Common myeloid progenitor, CD34-positive (primary cell): ENCODE measurements around the gene TUBA1A.

Source experiments
- CTCF ChIA-PET: fragments of 350-600 bp; sonication (Branson Sonifier 250); formaldehyde crosslinking; loops from one replicate; lab custom pipeline; 2021; ENCODE audit warnings: antibody characterized with exemption; lab: Charles Lee
- POLR2A ChIA-PET: fragments of 350-600 bp; sonication (Branson Sonifier 250); formaldehyde crosslinking; loops from one replicate; lab custom pipeline; 2021; ENCODE audit warnings: antibody characterized with exemption; lab: Charles Lee
- DNase-seq, 3 donors: peaks; one replicate each; pipeline versions ENCODE4 v3.0.0 to v3.0.0-alpha.2; 2013
- H3K27ac ChIP-seq, 2 experiments: 1 replicate in 1 of 2; 2 replicates in 1 of 2; pipeline ENCODE4 v1.7.0; 2013; ENCODE audit warnings: inconsistent platforms in 2 of 2, low read length in 2 of 2, mild to moderate bottlenecking in 2 of 2, low read depth in 1 of 2, moderate library complexity in 1 of 2; ENCODE audit not compliant: severe bottlenecking in 2 of 2, insufficient read depth in 1 of 2, poor library complexity in 1 of 2
- H3K27me3 ChIP-seq, 5 experiments: replicated peaks in 2 of 5; 1 replicate in 3 of 5; 2 replicates in 2 of 5; pipeline versions ENCODE4 v1.6.1 to v1.7.0; 2013; ENCODE audit warnings: low read length in 4 of 5, mild to moderate bottlenecking in 2 of 5, moderate library complexity in 2 of 5, inconsistent platforms in 1 of 5; ENCODE audit not compliant: insufficient read depth in 5 of 5, control insufficient read depth in 4 of 5
- H3K36me3 ChIP-seq, 4 experiments: 1 replicate in 2 of 4; 2 replicates in 2 of 4; pipeline versions ENCODE4 v1.6.1 to v1.7.0; 2013; ENCODE audit warnings: low read length in 3 of 4, control low read depth in 1 of 4, mild to moderate bottlenecking in 1 of 4; ENCODE audit not compliant: control insufficient read depth in 4 of 4, insufficient read depth in 4 of 4
- H3K4me1 ChIP-seq, 4 experiments: 1 replicate in 3 of 4; 2 replicates in 1 of 4; pipeline versions ENCODE4 v1.6.1 to v1.7.1; 2013; ENCODE audit warnings: low read length in 3 of 4, mild to moderate bottlenecking in 3 of 4, control low read depth in 1 of 4, inconsistent platforms in 1 of 4, moderate library complexity in 1 of 4; ENCODE audit not compliant: control insufficient read depth in 4 of 4, insufficient read depth in 4 of 4; ENCODE audit errors: control extremely low read depth in 1 of 4
- H3K4me3 ChIP-seq, 7 experiments: 1 replicate in 4 of 7; 2 replicates in 3 of 7; pipeline versions ENCODE4 v1.5.1 to v1.7.0; 2013; ENCODE audit warnings: mild to moderate bottlenecking in 7 of 7, low read length in 6 of 7, moderate library complexity in 6 of 7, inconsistent platforms in 2 of 7, low read depth in 2 of 7, control low read depth in 1 of 7; ENCODE audit not compliant: insufficient read depth in 4 of 7, control insufficient read depth in 1 of 7; ENCODE audit errors: extremely low read depth in 1 of 7
- H3K9me3 ChIP-seq, 5 experiments: 1 replicate in 4 of 5; 2 replicates in 1 of 5; pipeline versions ENCODE4 v1.6.1 to v1.7.1; 2013; ENCODE audit warnings: low read length in 4 of 5, mild to moderate bottlenecking in 2 of 5, inconsistent platforms in 1 of 5, low read depth in 1 of 5, moderate library complexity in 1 of 5; ENCODE audit not compliant: control insufficient read depth in 4 of 5, insufficient read depth in 2 of 5; ENCODE audit errors: control extremely low read depth in 1 of 5
- WGBS: methylation state at CpG from one replicate; pipeline ENCODE4 v1.1.5; 2013; ENCODE audit not compliant: insufficient coverage; 5-methylcytosine and 5-hydroxymethylcytosine counted together

The TUBA1A gene

DNA sequence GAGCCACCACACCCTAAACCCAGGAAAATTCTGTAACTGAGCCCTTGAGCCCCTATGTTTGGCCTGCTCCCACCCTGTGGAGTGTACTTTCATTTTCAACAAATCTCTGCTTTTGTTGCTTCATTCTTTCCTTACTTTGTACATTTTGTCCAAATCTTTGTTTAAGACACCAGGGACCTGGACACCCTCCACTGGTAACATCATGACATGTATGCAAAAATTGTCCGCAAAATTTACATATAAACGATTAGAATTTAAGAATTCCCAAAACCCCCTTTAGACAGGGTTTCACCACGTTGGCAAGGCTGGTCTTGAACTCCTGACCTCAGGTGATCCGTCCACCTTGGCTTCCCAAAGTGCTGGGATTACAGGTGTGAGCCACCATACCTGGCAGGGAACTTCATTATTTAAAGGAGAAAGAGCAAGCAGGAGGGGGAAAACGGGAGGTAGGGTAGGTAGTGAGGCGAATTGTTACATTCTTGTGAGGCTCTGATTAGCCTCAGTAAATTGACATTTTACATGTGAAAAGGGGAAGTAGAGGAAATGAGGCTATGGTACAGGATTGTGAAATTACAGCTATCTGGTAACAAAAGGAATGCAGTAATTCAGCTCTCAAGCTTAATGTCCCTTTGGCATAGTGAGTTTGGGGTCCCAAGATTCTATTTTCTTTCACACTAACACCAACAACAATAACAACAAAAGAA is 27.6 kb downstream of the TUBA1A start:
- ChIA-PET POLR2A (no interaction called here), CTCF (no interaction called here)
- whole genome bisulfite sequencing, result 54% methylated on average over 6 of the region's 6 CpGs
- H3K9me3 ChIP-seq, result no peaks in the 10 kb centered on the region
- peaks cover 2 to 15% (median 4%) of the 10 kb centered on the region in 4 experiments for H3K4me1 ChIP-seq
- peak overlapping the region in 1 of 2 experiments; percentile 1 for H3K27ac ChIP-seq
- no peaks in the 10 kb centered on the region for H3K27me3 ChIP-seq
- no peaks in the 10 kb centered on the region for H3K36me3 ChIP-seq
- no peak overlapping the region for H3K4me3 ChIP-seq
- peak in 2 of 3 donors; percentile 55 to 62 for DNase-seq

DNA sequence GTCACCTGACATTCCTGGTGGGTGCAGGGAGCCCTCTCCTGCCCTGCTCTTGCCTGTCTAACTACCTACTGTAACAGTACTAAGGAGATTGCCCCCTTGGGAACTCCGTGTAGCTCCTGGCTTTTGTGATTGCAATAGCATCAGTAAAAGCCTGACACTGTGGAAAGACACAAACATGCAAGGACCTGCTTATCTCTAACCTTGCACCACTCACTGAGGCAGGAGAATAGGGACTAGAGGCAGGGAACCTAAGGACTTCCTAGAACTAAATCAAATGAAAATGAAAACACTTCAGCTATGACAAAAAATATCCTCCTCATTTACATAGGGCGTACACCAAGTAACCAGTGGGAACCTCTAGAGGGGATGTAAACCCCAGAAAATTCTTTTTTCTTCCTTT is 28.5 kb downstream of the TUBA1A start:
- Histone ChIP-seq H3K9me3 (no peaks in the 10 kb centered on the region), H3K4me1 (peaks cover 2 to 15% (median 4%) of the 10 kb centered on the region in 4 experiments), H3K36me3 (no peaks in the 10 kb centered on the region), H3K27ac (no peak overlapping the region), H3K4me3 (no peak overlapping the region), H3K27me3 (no peaks in the 10 kb centered on the region)
- WGBS, result 100% methylated on average over 2 of the region's 2 CpGs
- CTCF ChIA-PET, result interaction anchor here (0.6 kb wide), 1 partner anchor 75 kb away, joined by 3 read pairs; no protein-coding TSS in a partner anchor
- no peak for DNase-seq
- POLR2A ChIA-PET, result no interaction called here

DNA sequence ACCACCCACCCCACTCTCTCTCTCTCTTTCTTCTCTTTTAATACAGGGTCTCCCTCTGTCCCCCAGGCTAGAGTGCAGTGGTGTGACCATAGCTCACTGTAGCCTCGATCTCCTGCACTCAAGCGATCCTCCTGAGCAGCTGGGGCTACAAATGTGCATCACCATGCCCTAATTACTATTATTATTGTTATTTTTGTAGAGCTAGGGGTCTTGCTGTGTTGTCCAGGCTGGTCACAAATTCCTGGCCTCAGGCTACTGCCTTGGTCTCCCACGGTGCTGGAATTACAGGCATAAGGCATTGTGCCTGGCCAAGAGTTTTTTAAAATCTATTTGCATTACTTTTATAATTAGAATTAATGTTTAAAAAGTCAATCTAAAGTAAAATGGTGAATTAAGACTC is 34.7 kb downstream of the TUBA1A start:
- no peak for DNase-seq
- CTCF ChIA-PET, result interaction anchor here (1.0 kb wide), 1 partner anchor 10 kb away, joined by 3 read pairs; no protein-coding TSS in a partner anchor
- H3K36me3 ChIP-seq, result no peaks in the 10 kb centered on the region
- no peak overlapping the region for H3K27ac ChIP-seq
- WGBS, result no CpG with 5 or more reads among the region's 3 CpGs
- H3K9me3 ChIP-seq, result no peaks in the 10 kb centered on the region
- H3K4me1 ChIP-seq, result no peaks in the 10 kb centered on the region
- H3K27me3 ChIP-seq, result no peaks in the 10 kb centered on the region
- H3K4me3 ChIP-seq, result no peak overlapping the region
- POLR2A ChIA-PET, result no interaction called here

DNA sequence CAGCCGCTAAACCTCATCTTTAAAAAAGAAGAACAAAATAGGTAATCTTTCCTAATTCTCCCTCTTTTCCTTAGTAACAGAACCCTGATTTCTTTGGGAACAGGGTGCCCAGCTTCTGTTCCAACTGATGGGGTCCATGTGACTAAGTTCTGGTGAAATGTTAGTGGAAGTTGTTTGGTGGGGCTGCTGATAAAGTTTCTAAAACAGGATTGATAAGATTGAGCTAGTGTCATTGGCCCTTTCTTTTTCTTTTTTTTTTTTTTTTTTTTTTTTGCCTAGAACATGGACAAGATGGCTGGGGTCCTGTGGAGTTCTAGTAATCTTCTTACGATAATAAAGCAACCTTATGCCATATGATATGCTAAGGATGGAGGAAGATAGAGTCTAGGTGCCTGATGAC is 41.5 kb downstream of the TUBA1A start:
- DNase-seq, result no peak
- Histone ChIP-seq H3K27ac (no peak overlapping the region), H3K9me3 (no peaks in the 10 kb centered on the region), H3K4me3 (no peak overlapping the region), H3K4me1 (no peaks in the 10 kb centered on the region), H3K36me3 (no peaks in the 10 kb centered on the region), H3K27me3 (no peaks in the 10 kb centered on the region)
- ChIA-PET POLR2A (no interaction called here), CTCF (interaction anchor here (0.7 to 2.1 kb wide), 5 partner anchors 10 to 127 kb away, joined by 3 to 5 read pairs (median 3); no protein-coding TSS in a partner anchor)
- 100% methylated on average over 1 of the region's 2 CpGs for WGBS

DNA sequence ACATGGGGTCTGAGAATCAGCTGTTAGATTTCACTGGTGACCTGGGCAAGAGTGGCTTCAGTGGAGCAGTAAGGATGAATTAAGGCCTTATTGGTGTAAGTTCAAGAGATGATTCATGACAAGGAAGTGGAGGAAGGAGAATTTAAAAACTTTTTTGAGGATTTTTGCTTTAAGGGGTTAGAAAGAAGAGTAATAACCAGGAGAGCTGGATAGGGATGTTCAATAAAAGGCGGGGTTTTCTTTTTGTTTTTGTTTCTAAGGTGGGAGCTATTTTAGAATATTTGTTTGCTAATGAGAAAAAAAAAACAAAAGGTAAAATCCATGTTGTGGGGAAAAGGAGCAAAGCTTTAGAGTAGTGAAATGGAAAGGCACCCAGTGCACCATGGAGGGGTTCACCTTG is 42.5 kb downstream of the TUBA1A start:
- no peak overlapping the region for H3K27ac ChIP-seq
- no peaks in the 10 kb centered on the region for H3K9me3 ChIP-seq
- CTCF ChIA-PET, result interaction anchor here (2.1 kb wide), 1 partner anchor 9 kb away, joined by 5 read pairs; no protein-coding TSS in a partner anchor
- WGBS, result 100% methylated on average over 1 of the region's 1 CpG
- no peaks in the 10 kb centered on the region for H3K27me3 ChIP-seq
- DNase-seq, result no peak
- POLR2A ChIA-PET, result no interaction called here
- no peak overlapping the region for H3K4me3 ChIP-seq
- peaks cover 0 to 2% (median 0%) of the 10 kb centered on the region in 4 experiments for H3K36me3 ChIP-seq
- no peaks in the 10 kb centered on the region for H3K4me1 ChIP-seq

DNA sequence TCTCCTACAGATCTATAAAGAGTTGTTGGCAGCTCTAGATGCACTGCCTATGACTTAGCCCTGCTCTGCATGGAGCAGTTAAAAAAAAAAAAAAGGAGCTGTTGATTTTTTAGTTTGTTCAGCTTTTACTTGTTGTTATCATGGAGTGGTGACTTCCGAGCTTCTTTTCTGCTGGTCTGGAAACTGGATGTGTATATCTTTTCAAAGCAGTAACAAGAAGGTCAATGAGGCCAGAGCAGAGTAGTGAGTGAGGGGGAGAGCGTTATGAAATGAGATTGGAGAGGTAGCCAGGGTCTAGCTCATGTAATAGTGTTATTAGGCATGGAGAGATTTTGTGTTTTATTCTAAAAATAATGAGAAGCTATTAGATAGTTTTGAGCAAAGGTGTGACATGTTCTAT is 44.5 kb downstream of the TUBA1A start:
- no peaks in the 10 kb centered on the region for H3K4me1 ChIP-seq

DNA sequence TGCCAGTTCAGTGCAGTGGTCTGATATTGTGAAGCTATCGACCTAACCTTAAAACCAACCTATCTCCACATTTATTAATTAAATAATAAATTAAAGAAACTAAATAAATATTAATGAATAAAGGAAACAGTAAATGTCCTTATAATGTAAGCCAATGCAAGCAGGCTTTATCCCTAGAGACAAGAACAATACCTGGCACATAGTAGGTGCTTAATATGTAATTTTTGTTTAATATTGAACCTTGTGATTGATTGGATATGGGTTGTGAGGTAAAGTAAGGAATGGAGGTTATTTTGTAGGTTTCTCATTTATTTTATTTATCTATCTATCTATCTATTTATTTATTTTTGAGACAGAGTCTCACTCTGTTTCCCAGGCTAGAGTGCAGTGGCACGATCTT is 49.9 kb downstream of the TUBA1A start:
- Histone ChIP-seq H3K27ac (no peak overlapping the region), H3K27me3 (no peaks in the 10 kb centered on the region), H3K4me1 (peaks cover 0 to 4% (median 0%) of the 10 kb centered on the region in 4 experiments), H3K36me3 (peaks cover 0 to 2% (median 0%) of the 10 kb centered on the region in 4 experiments), H3K4me3 (no peak overlapping the region), H3K9me3 (no peaks in the 10 kb centered on the region)
- no peak for DNase-seq
- WGBS, result 100% methylated on average over 1 of the region's 2 CpGs
- ChIA-PET CTCF (no interaction called here), POLR2A (no interaction called here)

More for the DNA sequence above, 44.5 kb downstream of the TUBA1A start:
- no peaks in the 10 kb centered on the region for H3K9me3 ChIP-seq
- peaks cover 0 to 2% (median 0%) of the 10 kb centered on the region in 4 experiments for H3K36me3 ChIP-seq
- H3K27ac ChIP-seq, result no peak overlapping the region
- H3K27me3 ChIP-seq, result no peaks in the 10 kb centered on the region
- ChIA-PET CTCF (interaction anchor here (0.9 to 1.2 kb wide), 3 partner anchors 10 to 57 kb away, joined by 3 to 4 read pairs (median 3); no protein-coding TSS in a partner anchor), POLR2A (no interaction called here)
- no peak overlapping the region for H3K4me3 ChIP-seq
- no peak for DNase-seq
- WGBS, result 100% methylated on average over 1 of the region's 2 CpGs
